ENCODE results near the gene DDX27. TPM values are rescaled to one million over a fixed set of nuclear protein-coding genes. Genes with fewer than 3 reads are reported as not detected.

Gene DDX27
- total and polyA plus RNA-seq, 9 of the 15 experiments (the other 6 are each of a cell fraction or from before 2014, with no cell fraction given) = 17.9 to 79.3 (median 57.0) TPM

GRCh38 chr20:49186535-49187329 is 32.5 kb upstream of the DDX27 start (continued):
- TF ChIP-seq ZNF318 (IDR thresholded peaks at IDR 0.05; ENCODE audit: borderline replicate concordance in 1 of 2, low read depth in 1 of 2) (no peak), ZBTB40 (IDR thresholded peaks at IDR 0.05) (peak; percentile 66; the same call in 1 of the 2 replicates), ZBTB40 (CRISPR knock-in tag; IDR thresholded peaks at IDR 0.05) (no peak), NR3C1 (CRISPR knock-in tag; IDR thresholded peaks at IDR 0.05) (no peak)
